Superior temporal gyrus (tissue), 1 donor: ENCODE results near the gene KCNA3.

Experiments
- DNase-seq: peaks from one replicate; pipeline ENCODE4 v3.0.0-alpha.2; 2016; ENCODE audit errors: extremely low spot score

Gene KCNA3

DNA sequence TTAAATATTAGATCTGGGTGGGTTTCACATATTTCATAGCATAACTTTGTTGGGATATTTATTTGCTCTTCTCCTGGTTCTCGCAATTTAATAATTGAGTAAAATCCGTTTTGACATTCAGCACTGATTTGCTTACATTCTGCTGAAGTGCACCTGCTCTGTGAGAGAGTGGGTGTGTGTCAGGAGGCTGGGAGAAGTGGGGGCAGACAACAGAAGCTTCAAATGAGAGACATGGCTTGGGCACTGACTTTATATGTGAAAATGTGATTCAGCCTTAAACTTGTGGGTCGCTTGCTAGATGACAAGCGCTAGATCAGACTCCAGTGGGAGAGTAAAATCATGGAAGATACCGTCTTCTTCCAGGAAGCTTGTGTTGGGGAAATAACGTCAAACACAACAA lies 36.2 kb downstream of the KCNA3 start:
- DNase-seq, result no peak

DNA sequence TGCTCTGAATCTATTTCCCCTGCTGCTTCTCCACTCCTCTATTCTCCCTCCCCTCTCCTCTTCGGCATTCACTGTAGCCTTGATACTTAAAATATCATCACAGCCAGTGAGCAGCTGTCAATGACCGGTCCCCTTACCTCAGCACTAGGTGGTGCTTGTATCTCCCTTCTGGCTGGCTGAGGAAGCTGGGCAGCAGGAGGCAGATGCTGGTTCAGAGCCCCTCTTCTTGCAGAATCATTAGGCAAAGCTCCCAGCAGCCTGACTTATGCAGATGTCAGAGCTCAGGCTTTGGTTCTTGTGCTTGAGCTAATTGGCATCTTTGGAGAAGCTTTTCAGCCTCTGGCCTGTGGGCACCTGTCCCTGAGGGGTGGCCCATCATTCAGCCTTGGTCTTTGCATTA lies 36.7 kb downstream of the KCNA3 start:
- DNase-seq, result no peak

DNA sequence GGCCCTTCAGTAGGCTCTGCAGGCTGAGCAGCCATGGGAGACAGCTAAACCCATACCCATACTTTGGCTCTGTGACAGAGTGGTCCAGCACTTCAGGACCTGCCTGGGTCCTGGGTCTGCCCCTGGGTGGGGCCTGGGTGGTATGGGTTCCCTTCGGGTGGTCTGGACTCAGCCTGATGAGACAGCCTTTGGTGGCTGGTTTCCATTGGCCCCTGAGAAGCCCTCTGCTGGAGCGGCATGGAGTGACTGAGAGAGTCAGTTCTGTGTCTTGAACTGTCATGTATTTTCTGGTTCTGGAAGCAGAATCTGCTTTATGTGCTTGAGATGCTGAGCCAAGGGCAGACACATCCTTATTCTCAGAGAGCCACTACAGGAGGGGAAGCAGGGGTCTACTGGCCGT lies 37.3 kb downstream of the KCNA3 start:
- no peak for DNase-seq

DNA sequence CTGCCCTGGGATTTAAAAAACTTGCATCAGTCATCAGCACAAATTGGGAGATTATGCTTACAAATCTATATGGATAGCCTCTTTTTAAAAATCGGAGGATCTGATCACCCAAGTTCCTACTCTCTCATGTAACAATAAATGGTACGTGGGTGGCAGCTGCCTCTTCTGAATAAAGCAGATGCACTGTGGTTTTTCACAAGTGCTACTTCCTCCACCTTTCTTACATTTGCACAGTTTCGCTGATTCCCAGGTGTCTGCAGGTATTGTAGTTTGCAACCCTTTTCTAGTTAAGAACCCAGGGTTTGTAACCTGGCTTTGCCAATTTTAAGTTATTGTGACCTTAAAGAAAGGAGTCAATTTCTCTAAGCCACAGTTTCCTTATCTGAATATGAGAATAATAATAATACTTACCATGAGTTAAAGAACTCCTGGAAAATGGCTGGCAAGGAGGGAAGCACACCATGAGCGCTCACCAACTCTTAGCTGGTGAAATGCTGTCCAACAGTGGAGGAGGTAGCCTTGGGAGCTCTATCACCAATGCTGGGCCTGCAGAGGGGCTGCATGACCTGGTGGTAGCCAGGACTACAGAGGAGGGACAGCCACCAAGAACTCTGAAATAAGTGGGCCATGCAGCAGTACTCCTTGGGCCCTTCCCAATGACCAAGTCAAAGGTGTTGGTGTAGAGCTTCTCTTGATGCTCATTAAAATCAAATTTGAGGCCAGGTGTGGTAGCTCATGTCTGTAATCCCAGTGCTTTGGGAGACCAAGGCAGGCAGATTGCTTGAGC lies 38.4 kb downstream of the KCNA3 start:
- DNase-seq, result no peak

DNA sequence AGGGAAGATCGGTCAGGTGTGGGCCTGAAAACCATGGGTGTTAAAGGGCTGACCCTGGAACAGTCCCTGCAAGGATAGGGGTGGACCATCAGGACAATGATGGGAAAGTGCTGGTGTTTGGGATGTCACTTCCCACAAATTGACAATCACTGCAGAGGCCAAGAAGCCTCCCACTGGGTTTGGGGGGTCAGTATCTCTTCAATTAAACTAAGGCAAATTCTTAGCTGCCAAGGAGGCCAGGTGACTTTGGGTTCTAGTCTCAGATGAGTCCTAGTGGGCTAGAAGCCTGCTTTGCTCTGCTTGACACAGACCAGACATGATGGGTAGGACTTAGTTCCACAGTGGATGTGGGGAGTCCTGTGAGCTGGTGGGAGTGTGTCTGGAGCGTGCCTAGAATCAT lies 39.3 kb downstream of the KCNA3 start:
- DNase-seq, result no peak

DNA sequence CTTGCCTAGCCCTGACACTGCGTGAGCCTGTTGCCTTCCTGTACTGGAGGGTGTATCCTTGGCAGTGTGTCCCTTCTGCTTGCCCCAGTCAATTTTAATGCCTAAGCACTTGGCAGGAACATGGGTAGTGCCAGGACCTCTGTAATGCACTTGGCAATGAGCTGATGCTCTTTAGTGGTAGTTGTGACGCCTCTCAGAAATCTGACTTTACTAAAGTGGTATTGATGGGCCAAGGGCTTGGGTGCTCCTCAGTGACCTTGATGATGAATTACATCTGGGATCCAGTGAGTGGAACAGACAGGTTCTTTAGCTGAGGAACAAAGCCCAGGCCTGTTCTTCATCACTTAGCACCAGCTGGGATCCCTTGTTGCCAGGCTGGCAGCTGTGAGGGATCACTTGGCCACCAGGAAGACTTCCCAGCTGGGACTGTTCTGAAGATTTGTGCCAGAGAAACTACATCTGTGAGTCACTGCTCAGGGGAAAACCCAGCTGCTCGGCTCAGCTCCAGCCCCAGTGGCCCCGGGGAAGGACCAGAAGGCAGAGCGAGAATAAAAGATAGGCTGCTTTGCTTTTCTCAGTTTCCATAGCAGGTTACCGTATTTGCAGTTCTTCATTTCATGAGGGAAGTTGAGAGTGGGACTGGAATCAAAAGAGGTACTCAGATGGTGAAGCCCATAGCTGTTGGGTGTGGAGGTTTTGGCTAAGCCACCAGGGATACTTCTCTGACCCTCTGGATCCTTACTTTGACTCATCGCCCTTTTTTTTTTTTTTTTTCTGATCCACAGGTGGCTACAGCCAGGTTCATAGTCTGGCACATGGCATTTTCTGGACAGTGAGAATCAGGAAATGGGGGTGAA lies 40.1 kb downstream of the KCNA3 start:
- DNase-seq, result peak; percentile 65

DNA sequence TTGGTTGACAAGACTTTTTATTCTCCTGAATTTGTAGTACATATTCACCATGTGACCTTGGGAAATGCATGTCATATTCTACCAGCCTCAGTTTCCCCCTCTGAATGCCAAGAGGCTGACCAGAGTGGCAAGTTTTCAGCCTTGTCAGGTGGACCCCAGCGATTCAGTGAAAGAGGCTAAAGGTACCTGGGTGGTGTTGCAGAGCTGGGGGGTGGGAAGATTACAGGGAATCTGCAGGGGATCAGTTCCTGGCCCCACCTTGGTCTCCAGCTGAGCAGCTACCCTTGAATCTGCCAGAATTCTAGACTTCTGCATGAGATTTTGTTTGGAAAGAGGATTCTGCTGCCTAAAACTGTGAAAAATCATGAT lies 40.7 kb downstream of the KCNA3 start:
- DNase-seq, result no peak

DNA sequence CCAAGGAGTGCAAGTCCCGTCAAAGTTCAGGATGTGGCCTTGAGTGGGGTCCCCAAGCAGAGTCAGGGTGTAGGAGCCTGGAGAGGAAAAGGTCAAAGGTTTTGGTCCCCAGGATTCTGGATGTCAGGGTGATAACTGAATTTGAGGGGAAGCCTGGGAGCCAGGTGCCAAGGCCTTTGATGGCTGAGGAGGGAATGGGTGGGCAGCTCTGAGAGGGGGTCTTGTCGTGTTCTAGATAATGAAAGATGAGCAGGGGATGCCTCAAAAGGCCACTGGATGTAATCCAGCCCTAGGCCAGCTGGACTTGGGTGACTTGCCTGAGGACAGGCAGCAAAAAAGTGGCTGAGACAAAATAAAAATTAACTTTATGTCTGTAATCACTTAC lies 41.1 kb downstream of the KCNA3 start:
- no peak for DNase-seq

DNA sequence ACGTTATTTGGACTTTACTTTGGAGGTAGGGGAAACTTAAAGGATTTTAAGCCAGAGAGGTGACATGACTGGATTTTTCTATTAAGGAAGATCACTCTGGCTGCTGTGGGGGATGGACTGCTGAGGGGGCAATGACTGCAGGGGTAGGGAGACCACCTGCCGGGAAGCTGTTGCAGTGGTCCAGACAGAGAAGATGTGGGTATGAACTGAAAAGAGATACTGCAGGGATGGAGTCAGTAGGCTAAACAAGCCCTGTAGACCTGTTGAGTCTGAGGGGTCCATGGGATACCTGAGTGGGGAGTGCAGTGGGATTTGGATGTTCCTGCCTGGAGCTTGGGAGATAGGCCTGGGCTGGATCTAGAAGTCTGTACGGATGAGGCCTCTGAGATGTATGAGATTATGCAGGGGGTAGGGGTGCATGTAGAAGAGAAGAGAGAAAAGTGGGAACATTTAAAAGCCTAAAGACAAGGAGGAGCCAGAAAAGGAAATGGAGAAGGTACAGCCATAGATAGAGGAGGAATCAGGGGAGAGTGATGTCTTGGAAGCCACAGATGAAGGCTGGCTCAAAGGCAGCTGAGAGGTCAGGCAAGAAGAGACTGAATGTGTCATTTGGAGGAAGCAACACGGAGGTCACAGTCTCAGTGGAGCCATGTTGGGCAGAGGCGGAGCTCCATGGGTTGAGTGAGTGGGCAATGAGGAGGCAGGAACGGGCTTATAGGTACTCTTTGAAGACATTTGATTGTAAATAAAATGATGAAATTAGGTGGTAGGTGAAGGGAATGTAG lies 42.7 kb downstream of the KCNA3 start:
- no peak for DNase-seq

DNA sequence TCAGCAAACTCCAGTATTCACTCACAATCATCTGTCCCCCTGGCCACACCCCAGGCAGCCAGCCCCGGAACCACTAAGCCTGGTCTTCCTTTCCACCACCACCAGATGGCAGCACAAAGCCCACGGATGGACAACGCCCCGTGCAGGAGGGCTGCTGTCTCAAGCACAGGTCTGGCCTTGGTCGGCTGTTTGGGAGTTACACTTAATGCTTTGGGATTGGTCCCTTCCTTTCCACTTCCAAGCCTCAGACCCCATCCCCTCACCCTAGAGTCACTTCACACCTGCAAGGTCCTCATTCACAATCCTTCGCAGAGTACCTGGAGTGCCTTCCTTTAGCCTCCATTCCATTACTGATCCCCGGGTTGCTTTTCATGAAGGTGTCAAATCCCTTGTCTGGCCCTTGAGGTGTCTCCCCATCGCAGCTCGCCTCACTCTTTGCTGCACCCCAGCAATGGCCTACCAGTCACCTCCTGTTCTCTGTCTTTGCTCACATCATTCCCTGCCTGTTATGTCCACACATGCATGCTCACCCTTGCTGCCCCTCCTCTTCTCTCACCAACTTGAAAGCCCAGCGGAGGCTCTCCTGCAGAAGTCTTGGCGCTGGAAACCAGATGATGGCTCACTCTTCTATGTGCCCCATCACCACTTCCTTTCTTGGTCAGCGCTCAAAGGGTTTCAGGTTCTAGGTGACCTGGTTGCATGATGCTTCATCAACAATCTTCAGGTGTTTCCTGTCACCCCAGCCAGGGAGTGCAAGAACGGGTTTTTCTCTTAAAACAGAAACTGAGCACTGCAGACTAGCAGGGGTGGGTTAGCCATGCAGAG lies 43.7 kb downstream of the KCNA3 start:
- peak; percentile 76 for DNase-seq

DNA sequence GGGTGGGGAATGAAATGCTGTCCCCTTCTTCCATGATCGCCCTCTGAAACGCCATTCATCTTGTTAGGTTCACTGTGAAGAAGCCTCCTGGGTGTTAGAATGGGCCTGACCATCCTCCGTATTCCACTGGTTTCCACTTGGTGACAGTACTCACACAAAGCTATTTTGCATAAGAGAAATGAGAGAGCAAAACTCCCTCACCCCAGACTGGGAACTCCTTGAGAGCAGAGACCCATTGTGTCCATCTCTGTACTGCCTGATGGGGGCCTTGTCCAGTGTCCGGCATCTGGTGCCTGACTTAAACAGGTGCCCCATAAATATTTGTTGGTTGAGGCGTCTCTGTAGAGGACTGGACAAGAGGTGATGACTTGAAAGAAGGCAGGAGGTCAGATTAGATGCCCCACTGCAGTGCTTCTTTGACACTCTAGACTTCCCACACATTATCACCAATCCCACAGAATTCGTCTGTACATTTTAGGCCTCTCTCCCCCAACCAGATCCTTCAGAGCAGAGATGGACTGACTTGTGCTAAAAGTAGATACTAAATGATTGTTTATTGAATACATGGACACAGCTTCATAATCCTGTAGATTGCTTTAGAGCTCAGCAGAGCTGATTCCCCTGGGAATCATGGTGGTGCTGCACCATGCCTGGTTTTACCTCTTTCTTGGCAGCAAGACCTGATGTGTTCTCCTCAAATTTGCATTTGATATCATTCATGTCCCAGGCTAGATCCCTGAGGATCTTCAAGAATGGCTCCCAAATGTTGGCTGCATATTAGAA lies 46.2 kb downstream of the KCNA3 start:
- DNase-seq, result no peak

DNA sequence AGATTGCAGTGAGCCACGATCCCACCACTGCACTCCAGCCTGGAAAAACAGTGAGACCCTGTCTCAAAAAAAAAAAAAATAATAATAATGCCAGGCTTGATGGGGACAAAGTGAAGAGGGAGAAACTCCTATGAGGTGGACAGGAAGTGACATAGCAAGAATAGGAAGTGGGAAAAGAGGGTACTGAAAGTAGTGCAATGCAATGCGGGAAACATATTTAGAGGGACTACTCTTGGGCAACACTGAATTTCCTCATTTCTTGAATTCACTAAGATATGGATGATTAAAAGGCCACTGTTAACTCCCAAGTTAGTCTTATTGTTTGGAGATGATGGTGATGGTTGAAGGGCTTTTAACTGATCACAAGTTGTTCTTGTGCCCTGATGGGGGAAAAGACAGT lies 47.0 kb downstream of the KCNA3 start:
- no peak for DNase-seq

DNA sequence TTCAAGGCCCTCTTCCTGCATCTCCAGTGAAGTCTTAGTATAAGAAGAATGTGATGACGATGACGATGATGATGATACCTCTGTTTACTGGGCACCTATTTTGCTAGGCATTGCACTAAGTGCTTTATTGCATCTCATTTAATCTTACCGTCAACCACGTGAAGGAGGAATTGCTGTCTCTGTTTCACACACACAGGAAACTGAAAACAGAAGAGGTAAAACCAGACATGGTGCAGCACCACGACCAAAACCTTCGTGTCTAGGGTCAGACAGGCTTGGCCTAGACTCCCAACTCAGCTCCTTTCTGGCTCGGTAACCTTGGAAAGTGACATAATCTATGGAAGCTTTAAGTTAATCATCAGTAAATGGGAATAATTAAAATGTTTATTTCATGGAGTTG lies 47.9 kb downstream of the KCNA3 start:
- DNase-seq, result no peak
